NOMO-1 treated with DMSO at 0.1 percent for 48 hours (cell line): Measurements from ENCODE around the gene OR14A16.

Source experiments
- DNase-seq: peaks from one replicate; lab custom pipeline; 2025; ENCODE audit not compliant: unreplicated experiment; lab: John Stamatoyannopoulos, UW

Gene OR14A16

DNA sequence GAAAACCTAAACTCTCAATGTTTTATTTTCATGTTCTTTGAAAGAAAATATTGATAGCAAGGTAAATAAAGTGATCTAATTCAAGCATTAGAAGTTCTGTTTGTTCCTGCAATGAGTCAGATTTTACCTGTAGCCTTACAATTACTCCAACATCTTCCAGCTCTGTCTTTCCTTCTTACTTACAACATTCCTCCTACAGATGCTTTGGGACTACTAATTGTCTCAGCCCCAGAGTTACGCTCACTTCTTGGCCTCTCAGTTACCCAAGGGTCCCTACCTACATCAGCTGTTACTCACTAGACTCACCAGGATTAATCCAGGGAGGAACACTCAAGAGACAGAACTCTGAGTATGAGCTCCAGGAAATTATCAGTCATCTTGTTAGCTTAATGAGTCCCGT is 26.4 kb downstream of the OR14A16 start:
- DNase-seq = no peak

DNA sequence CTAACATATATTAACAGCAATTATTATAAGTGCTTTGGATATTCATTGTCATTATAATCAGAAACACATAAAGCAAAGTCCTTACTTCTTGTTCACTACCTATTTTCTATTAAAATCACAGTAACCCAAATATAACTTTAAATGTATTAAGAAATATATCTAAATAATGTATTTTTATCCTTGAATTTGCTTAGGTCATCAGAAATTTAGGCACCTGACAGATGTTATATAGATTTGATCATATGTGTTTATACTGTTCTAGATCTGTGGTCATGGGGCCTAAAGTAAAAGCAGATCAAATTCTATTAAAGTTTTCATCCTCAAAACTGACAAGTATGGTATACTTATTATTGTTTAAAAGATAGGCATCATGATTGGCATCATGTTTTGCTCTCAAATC is 54.3 kb downstream of the OR14A16 start:
- DNase-seq = no peak
